ENCODE results near the gene HDHD5.
A peak's percentile ranks its signal among the peaks of the same experiment; 100 is the strongest.

The HDHD5 gene

GRCh38 chr22:17105143-17106129 lies 53.6 kb downstream of the HDHD5 start:
- no peak for DNase-seq (ENCODE audit: low spot score)

GRCh38 chr22:17104336-17104935 lies 54.6 kb downstream of the HDHD5 start:
- no peak for DNase-seq (ENCODE audit: low spot score)

GRCh38 chr22:17103351-17103750 lies 55.7 kb downstream of the HDHD5 start:
- no peak for DNase-seq (ENCODE audit: low spot score)

GRCh38 chr22:17102297-17102667 lies 56.8 kb downstream of the HDHD5 start:
- no peak for DNase-seq (ENCODE audit: low spot score)

GRCh38 chr22:17101475-17102296 lies 57.4 kb downstream of the HDHD5 start:
- DNase-seq (ENCODE audit: low spot score) = no peak

- DNase-seq (ENCODE audit: low spot score) = no peak
Observed at GRCh38 chr22:17100621-17101020, 58.5 kb downstream of the HDHD5 start.

- no peak for DNase-seq (ENCODE audit: low spot score)
Observed at GRCh38 chr22:17098379-17098819, 60.7 kb downstream of the HDHD5 start.

- DNase-seq (ENCODE audit: low spot score) = no peak
Observed at GRCh38 chr22:17097701-17098100, 61.4 kb downstream of the HDHD5 start.

- DNase-seq (ENCODE audit: low spot score) = no peak
Observed at GRCh38 chr22:17097062-17097461, 62.0 kb downstream of the HDHD5 start.

- DNase-seq (ENCODE audit: low spot score) = no peak
Observed at GRCh38 chr22:17096071-17096470, 63.0 kb downstream of the HDHD5 start.

- DNase-seq (ENCODE audit: low spot score) = peak; percentile 79
Observed at GRCh38 chr22:17095538-17095937, 63.5 kb downstream of the HDHD5 start.

- no peak for DNase-seq (ENCODE audit: low spot score)
Observed at GRCh38 chr22:17093081-17093480, 66.0 kb downstream of the HDHD5 start.

- DNase-seq (ENCODE audit: low spot score) = no peak
Observed at GRCh38 chr22:17091851-17092250, 67.2 kb downstream of the HDHD5 start.

- no peak for DNase-seq (ENCODE audit: low spot score)
Observed at GRCh38 chr22:17090550-17090949, 68.5 kb downstream of the HDHD5 start.

Data from HuH-7 (cell line).